ENCODE data around the gene C1orf159. TPM values are rescaled to one million over a fixed set of nuclear protein-coding genes. Genes with fewer than 3 reads are reported as not detected.

C1orf159 gene
- total RNA-seq, 1 experiment from 2014 or later: 19.1 TPM

DNA sequence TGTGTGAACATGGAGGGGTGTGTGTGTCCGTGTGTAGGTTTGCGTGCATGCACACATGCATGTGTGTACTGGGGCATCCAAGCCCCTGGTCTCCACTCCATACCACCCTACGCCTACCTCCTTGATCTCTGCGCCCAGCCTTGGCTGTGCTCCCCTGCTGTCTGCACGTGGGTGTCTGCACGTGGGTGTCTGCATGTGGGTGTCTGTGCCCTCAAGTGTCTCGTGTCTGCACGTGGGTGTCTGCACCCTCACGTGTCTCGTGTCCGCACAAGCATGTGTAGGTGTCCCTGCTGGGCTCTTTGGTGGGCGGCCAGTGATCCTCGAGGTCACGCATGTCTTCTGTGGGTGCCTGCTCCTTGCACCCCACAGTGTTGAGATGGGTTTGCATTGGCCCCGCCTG, 62.9 kb downstream of the C1orf159 start:
- no peak for DNase-seq (ENCODE audit: low read depth)
- in situ Hi-C loops (cut with HindIII; ENCODE audit: low pct_unique_long_range_greater_than_20kb, low sequenced_read_pairs): no loop called here

- in situ Hi-C loops (cut with HindIII; ENCODE audit: low pct_unique_long_range_greater_than_20kb, low sequenced_read_pairs): no loop called here
- no peak for DNase-seq (ENCODE audit: low read depth)
Observed at GRCh38 chr1:1052003-1052840, 63.7 kb downstream of the C1orf159 start.

- in situ Hi-C loops (cut with HindIII; ENCODE audit: low pct_unique_long_range_greater_than_20kb, low sequenced_read_pairs): no loop called here
- no peak for DNase-seq (ENCODE audit: low read depth)
Observed at GRCh38 chr1:1051127-1051810, 64.6 kb downstream of the C1orf159 start.

- in situ Hi-C loops (cut with HindIII; ENCODE audit: low pct_unique_long_range_greater_than_20kb, low sequenced_read_pairs): no loop called here
Observed at GRCh38 chr1:1050577-1051052, 65.3 kb downstream of the C1orf159 start.

DNA sequence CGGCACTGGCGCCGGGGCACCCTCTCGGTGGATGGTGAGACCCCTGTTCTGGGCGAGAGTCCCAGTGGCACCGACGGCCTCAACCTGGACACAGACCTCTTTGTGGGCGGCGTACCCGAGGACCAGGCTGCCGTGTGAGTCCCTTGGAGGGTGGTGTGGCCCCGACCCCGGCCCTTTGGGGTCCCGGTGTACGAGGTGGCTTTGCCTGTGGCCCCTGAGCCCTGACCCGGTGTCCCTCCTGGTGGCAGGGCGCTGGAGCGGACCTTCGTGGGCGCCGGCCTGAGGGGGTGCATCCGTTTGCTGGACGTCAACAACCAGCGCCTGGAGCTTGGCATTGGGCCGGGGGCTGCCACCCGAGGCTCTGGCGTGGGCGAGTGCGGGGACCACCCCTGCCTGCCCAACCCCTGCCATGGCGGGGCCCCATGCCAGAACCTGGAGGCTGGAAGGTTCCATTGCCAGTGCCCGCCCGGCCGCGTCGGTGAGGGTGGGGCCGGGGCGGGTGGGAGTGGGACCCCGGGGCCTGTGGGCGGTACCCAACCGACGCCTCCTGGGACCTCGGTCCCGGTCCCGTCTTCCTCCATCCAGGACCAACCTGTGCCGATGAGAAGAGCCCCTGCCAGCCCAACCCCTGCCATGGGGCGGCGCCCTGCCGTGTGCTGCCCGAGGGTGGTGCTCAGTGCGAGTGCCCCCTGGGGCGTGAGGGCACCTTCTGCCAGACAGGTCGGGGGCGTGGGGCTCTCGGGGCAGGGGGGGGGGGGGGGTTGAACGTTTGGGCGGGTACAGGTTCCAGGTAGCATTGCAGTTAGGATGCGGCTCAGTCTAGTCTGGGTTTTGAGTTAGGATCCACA, 66.3 kb downstream of the C1orf159 start:
- in situ Hi-C loops (cut with HindIII; ENCODE audit: low pct_unique_long_range_greater_than_20kb, low sequenced_read_pairs): no loop called here
- DNase-seq (ENCODE audit: low read depth): no peak

More at GRCh38 chr1:1050577-1051052, 65.3 kb downstream of the C1orf159 start:
- no peak for DNase-seq (ENCODE audit: low read depth)

DNA sequence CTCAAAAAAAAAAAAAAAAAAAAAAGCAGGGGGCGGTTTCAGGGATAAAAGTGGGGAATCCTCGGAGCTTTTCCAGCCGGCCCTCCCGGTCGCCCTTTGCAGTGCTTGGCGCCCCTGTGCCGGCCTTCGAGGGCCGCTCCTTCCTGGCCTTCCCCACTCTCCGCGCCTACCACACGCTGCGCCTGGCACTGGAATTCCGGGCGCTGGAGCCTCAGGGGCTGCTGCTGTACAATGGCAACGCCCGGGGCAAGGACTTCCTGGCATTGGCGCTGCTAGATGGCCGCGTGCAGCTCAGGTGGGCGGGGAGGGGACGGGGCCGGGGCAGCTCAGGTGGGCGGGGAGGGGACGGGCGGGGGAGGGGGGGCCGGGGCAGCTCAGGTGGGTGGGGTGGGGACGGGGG, 67.1 kb downstream of the C1orf159 start:
- DNase-seq (ENCODE audit: low read depth): no peak
- in situ Hi-C loops (cut with HindIII; ENCODE audit: low pct_unique_long_range_greater_than_20kb, low sequenced_read_pairs): no loop called here

DNA sequence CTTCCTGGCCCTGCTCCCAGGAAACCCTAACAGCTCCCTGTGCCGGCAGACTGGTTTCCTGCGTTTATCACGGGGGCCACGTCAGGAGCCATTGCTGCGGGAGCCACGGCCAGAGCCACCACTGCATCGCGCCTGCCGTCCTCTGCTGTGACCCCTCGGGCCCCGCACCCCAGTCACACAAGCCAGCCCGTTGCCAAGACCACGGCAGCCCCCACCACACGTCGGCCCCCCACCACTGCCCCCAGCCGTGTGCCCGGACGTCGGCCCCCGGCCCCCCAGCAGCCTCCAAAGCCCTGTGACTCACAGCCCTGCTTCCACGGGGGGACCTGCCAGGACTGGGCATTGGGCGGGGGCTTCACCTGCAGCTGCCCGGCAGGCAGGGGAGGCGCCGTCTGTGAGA, 67.9 kb downstream of the C1orf159 start:
- in situ Hi-C loops (cut with HindIII; ENCODE audit: low pct_unique_long_range_greater_than_20kb, low sequenced_read_pairs): no loop called here
- DNase-seq (ENCODE audit: low read depth): no peak

GRCh38 chr1:1047407-1047806, 68.5 kb downstream of the C1orf159 start:
- in situ Hi-C loops (cut with HindIII; ENCODE audit: low pct_unique_long_range_greater_than_20kb, low sequenced_read_pairs): no loop called here
- DNase-seq (ENCODE audit: low read depth): no peak

DNA sequence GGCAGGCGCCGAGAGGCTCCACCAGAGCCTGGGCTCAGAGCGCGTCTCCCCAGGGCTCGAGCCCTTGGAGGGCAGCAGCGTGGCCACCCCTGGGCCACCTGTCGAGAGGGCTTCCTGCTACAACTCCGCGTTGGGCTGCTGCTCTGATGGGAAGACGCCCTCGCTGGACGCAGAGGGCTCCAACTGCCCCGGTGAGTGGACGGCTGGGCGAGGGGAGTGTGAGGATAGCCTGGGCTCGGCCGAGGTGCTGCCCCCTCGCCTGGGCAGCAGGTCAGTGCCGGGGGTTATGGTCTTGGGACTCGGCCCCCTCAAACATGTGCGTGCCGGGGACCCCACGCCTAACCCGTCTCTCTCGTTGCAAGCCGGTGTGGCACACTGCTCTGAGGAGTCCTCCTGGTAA, 69.1 kb downstream of the C1orf159 start:
- no peak for DNase-seq (ENCODE audit: low read depth)
- in situ Hi-C loops (cut with HindIII; ENCODE audit: low pct_unique_long_range_greater_than_20kb, low sequenced_read_pairs): no loop called here

GRCh38 chr1:1046243-1046642, 69.6 kb downstream of the C1orf159 start:
- DNase-seq (ENCODE audit: low read depth): no peak
- in situ Hi-C loops (cut with HindIII; ENCODE audit: low pct_unique_long_range_greater_than_20kb, low sequenced_read_pairs): no loop called here

DNA sequence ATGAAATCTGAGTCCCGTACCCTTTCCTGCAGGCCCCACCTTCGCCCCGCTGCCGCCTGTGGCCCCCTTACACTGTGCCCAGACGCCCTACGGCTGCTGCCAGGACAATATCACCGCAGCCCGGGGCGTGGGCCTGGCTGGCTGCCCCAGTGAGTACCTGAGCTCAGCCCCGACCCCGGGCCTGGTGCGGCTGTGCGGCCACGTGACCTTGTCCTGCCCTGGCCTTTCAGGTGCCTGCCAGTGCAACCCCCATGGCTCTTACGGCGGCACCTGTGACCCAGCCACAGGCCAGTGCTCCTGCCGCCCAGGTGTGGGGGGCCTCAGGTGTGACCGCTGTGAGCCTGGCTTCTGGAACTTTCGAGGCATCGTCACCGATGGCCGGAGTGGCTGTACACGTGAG, 70.8 kb downstream of the C1orf159 start:
- DNase-seq (ENCODE audit: low read depth): no peak
- in situ Hi-C loops (cut with HindIII; ENCODE audit: low pct_unique_long_range_greater_than_20kb, low sequenced_read_pairs): no loop called here

- in situ Hi-C loops (cut with HindIII; ENCODE audit: low pct_unique_long_range_greater_than_20kb, low sequenced_read_pairs): no loop called here
- DNase-seq (ENCODE audit: low read depth): no peak
Observed at GRCh38 chr1:1044455-1045078, 71.3 kb downstream of the C1orf159 start.

DNA sequence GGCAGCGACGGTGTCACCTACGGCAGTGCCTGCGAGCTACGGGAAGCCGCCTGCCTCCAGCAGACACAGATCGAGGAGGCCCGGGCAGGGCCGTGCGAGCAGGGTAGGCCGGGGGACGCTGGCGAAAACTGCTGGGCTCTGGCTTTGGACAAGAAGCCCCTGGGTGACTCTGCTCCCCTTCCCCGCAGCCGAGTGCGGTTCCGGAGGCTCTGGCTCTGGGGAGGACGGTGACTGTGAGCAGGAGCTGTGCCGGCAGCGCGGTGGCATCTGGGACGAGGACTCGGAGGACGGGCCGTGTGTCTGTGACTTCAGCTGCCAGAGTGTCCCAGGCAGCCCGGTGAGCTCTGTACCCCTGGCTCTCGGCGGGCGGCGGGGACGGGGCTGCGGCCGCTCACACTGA, 72.0 kb downstream of the C1orf159 start:
- DNase-seq (ENCODE audit: low read depth): no peak
- in situ Hi-C loops (cut with HindIII; ENCODE audit: low pct_unique_long_range_greater_than_20kb, low sequenced_read_pairs): no loop called here

DNA sequence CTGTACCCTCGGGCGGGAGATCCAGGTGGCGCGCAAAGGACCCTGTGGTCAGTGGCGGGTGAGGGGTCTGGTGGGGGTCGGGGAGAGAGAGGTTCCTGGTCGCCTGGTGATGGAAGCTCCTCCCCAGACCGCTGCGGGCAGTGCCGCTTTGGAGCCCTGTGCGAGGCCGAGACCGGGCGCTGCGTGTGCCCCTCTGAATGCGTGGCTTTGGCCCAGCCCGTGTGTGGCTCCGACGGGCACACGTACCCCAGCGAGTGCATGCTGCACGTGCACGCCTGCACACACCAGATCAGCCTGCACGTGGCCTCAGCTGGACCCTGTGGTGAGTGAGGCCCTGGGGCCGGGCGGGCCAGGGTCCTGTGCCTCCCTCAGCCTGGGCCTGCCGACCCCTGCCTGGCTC, 72.5 kb downstream of the C1orf159 start:
- in situ Hi-C loops (cut with HindIII; ENCODE audit: low pct_unique_long_range_greater_than_20kb, low sequenced_read_pairs): no loop called here

GRCh38 chr1:1042835-1043234, 73.1 kb downstream of the C1orf159 start:
- in situ Hi-C loops (cut with HindIII; ENCODE audit: low pct_unique_long_range_greater_than_20kb, low sequenced_read_pairs): no loop called here
- DNase-seq (ENCODE audit: low read depth): no peak

More for the DNA sequence above, 72.5 kb downstream of the C1orf159 start:
- no peak for DNase-seq (ENCODE audit: low read depth)

GRCh38 chr1:1041873-1042272, 74.0 kb downstream of the C1orf159 start:
- DNase-seq (ENCODE audit: low read depth): no peak
- in situ Hi-C loops (cut with HindIII; ENCODE audit: low pct_unique_long_range_greater_than_20kb, low sequenced_read_pairs): no loop called here

DNA sequence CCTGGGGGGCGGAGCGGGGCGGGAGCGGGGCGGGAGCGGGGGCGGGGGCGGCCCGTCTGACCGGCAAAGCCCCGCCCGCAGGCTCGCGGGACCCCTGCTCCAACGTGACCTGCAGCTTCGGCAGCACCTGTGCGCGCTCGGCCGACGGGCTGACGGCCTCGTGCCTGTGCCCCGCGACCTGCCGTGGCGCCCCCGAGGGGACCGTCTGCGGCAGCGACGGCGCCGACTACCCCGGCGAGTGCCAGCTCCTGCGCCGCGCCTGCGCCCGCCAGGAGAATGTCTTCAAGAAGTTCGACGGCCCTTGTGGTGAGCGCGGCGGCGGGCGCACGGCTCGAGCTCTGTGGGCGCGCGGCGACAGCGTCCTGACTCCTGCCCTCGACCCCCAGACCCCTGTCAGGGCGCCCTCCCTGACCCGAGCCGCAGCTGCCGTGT, 74.8 kb downstream of the C1orf159 start:
- no peak for DNase-seq (ENCODE audit: low read depth)
- in situ Hi-C loops (cut with HindIII; ENCODE audit: low pct_unique_long_range_greater_than_20kb, low sequenced_read_pairs): no loop called here
